IPS DF 6.9 (cell line): ENCODE data around the gene RPL19.

Experiments used
- DNase-seq: peaks from one replicate; pipeline ENCODE4 v3.0.0-alpha.2; 2013; ENCODE audit warnings: low read depth, low spot score
- H3K27ac ChIP-seq: one replicate; pipeline ENCODE4 v1.5.1; 2013; ENCODE audit warnings: low read length, control low read depth
- H3K27me3 ChIP-seq: 2 replicates; pipeline ENCODE4 v1.6.1; 2013; ENCODE audit warnings: mild to moderate bottlenecking, low read length; ENCODE audit not compliant: control insufficient read depth, insufficient read depth
- H3K36me3 ChIP-seq: 2 replicates; pipeline ENCODE4 v1.6.1; 2013; ENCODE audit warnings: low read length; ENCODE audit not compliant: control insufficient read depth, insufficient read depth
- H3K4me1 ChIP-seq: 2 replicates; pipeline ENCODE4 v1.6.1; 2013; ENCODE audit warnings: low read length; ENCODE audit not compliant: control insufficient read depth, insufficient read depth
- H3K4me3 ChIP-seq: 2 replicates; pipeline ENCODE4 v1.5.1; 2013; ENCODE audit warnings: mild to moderate bottlenecking, low read length
- H3K9me3 ChIP-seq: 2 replicates; pipeline ENCODE4 v1.6.1; 2013; ENCODE audit warnings: low read length, inconsistent platforms; ENCODE audit not compliant: control insufficient read depth, insufficient read depth
- WGBS: extraction: QIAGEN DNeasy Blood & Tissue Kit; methylation state at CpG from one replicate; pipeline ENCODE4 v1.1.7; 2013; ENCODE audit warnings: mixed read lengths, missing lambda C conversion rate; ENCODE audit not compliant: insufficient read length, insufficient coverage; 5-methylcytosine and 5-hydroxymethylcytosine counted together

Gene RPL19

DNA sequence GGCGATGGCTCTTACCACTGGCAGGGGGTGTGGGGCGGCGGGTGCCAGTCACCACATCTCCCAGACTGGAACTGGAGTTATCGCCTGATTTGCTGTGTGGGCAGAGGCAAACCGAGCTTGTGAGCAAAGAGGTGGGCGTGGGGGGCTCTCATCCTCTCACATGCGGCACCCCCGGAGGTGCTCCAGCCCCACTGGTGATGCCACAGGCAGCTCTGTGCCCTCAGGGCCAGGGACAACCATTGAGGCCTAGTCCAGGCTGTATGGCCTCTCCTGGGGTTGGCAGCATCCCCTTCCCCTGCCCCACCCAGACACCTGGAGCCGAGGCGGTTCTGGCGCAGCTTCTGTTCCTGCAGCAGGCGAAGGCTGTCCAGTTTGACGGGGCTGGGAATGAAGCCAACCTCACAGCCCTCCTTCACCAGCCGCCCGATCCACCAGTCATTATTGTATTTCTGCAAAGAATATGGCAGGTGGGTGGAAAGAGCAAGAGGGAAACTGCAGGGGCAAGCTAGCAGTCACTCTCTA is 13.5 kb upstream of the RPL19 start:
- H3K27ac ChIP-seq: no peak overlapping the region
- peaks cover 38% of the 10 kb centered on the region for H3K36me3 ChIP-seq
- no peaks in the 10 kb centered on the region for H3K9me3 ChIP-seq
- no peak overlapping the region for H3K4me3 ChIP-seq
- no peak for DNase-seq
- no peaks in the 10 kb centered on the region for H3K4me1 ChIP-seq
- no CpG with 5 or more reads among the region's 15 CpGs for WGBS
- no peaks in the 10 kb centered on the region for H3K27me3 ChIP-seq

DNA sequence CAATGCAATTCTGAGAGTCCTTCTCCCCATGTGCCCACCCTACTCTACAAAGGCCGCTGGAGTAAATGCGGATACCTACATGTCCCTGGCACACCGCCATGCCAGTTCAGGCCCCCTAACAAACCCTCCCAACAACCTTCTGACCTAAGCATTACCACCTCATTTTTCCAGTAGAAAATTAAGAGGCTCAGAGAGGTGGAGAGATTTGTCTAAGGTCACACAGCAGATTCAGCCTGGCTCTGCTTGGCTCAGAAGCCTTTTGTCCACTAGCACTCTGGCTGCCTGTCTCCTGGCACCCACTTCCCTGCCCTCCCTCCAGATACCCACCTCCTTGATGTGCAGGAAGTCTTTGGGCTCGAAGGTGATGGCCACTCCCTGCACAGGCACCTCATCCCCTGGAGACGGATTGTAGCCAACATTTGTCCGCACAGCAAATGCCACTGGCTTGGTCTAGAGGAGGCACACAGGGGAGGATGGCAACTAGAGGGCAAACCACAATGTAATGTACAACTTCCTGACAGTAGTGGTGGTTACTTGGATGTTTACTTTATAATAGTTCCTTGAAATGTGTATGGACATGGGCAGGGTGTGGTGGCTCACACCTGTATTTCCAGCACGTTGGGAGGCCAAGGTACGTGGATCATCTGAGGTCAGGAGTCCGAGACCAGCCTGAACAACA is 12.8 kb upstream of the RPL19 start:
- Histone ChIP-seq H3K27ac (no peak overlapping the region), H3K36me3 (peaks cover 42% of the 10 kb centered on the region), H3K27me3 (no peaks in the 10 kb centered on the region), H3K9me3 (no peaks in the 10 kb centered on the region), H3K4me1 (no peaks in the 10 kb centered on the region), H3K4me3 (no peak overlapping the region)
- no peak for DNase-seq
- whole genome bisulfite sequencing: no CpG with 5 or more reads among the region's 9 CpGs

DNA sequence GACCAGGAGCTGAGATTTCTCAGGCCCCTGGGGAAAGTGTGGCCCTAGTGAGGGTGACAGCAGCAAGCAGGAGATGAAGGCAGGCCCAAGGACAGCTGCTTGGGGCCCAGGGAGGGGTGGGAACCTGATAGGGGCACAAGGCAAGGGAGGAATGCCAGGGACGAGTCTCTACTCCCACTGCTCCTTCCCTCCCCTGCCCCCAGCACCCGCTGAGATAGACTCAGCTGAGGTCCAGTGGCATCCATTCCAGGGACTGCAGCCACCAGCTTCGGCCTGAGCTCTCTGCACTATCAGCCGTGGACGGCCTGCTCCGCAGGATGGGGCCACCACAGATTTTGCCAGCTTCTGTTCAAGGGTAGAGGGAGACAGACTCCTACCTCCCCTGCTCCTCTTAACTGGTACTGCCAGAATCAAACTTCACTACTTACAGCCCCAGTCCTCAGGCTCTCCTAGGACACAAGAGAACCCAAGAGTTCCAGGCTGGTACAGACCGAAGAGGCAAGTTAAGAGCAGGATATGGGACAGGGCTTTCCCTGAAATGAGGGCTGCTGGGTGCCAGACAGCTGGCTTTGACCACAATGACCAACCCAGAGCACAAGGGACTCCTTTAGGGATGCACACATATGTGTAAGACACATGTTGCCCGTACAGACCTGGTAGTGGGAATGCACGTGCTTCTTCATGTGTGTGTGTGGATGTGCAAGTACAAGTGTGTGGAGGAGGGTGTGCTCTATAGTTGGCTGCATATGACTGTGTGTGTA is 8.2 kb upstream of the RPL19 start:
- no peak for DNase-seq
- Histone ChIP-seq H3K4me3 (no peak overlapping the region), H3K4me1 (peaks cover 3% of the 10 kb centered on the region), H3K27me3 (no peaks in the 10 kb centered on the region), H3K36me3 (peaks cover 22% of the 10 kb centered on the region), H3K27ac (no peak overlapping the region), H3K9me3 (no peaks in the 10 kb centered on the region)
- no CpG with 5 or more reads among the region's 9 CpGs for WGBS

DNA sequence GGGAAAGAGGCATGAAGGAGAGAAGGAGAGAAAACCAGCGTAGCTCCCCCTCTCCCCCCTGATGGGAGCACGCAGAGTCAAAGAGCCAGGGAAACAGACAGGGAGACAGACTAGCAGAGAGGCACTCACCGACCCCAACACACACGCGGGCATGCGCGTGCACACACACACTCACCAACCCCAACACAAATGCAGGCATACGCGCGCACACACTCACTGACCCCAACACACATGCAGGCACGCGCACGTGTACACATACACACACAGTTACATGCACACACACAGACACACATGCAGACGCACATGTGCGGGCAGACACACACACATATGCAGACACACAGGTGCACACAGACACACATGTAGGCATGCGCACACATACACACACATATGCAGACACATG is 7.2 kb upstream of the RPL19 start:
- Histone ChIP-seq H3K9me3 (no peaks in the 10 kb centered on the region), H3K27me3 (no peaks in the 10 kb centered on the region), H3K4me1 (peaks cover 3% of the 10 kb centered on the region), H3K27ac (no peak overlapping the region), H3K36me3 (peaks cover 16% of the 10 kb centered on the region), H3K4me3 (no peak overlapping the region)
- WGBS: no CpG with 5 or more reads among the region's 16 CpGs
- DNase-seq: no peak

DNA sequence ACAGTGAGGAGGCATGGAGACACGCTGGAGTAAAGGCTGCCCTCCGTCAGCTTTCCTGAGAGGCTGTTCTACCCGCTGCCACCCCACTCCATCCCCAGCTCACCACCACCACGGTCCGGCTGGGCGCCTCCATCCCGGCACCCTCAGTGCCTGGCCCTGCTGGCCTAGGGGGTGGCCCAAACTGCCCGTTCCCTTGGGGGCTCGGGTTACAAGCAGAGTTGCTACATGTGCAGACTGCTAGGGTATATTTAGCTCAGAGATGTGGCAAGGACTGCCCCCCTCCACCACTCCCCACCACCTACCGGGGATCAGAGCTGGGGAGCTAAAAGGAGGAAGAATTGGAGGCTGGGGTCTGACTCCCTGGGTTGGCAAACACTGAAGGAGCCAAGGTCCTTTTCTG is 6.7 kb upstream of the RPL19 start:
- no peak overlapping the region for H3K4me3 ChIP-seq
- H3K9me3 ChIP-seq: no peaks in the 10 kb centered on the region
- peaks cover 3% of the 10 kb centered on the region for H3K4me1 ChIP-seq
- peaks cover 16% of the 10 kb centered on the region for H3K36me3 ChIP-seq
- no peak overlapping the region for H3K27ac ChIP-seq
- WGBS: no CpG with 5 or more reads among the region's 10 CpGs
- no peak for DNase-seq
- H3K27me3 ChIP-seq: no peaks in the 10 kb centered on the region

DNA sequence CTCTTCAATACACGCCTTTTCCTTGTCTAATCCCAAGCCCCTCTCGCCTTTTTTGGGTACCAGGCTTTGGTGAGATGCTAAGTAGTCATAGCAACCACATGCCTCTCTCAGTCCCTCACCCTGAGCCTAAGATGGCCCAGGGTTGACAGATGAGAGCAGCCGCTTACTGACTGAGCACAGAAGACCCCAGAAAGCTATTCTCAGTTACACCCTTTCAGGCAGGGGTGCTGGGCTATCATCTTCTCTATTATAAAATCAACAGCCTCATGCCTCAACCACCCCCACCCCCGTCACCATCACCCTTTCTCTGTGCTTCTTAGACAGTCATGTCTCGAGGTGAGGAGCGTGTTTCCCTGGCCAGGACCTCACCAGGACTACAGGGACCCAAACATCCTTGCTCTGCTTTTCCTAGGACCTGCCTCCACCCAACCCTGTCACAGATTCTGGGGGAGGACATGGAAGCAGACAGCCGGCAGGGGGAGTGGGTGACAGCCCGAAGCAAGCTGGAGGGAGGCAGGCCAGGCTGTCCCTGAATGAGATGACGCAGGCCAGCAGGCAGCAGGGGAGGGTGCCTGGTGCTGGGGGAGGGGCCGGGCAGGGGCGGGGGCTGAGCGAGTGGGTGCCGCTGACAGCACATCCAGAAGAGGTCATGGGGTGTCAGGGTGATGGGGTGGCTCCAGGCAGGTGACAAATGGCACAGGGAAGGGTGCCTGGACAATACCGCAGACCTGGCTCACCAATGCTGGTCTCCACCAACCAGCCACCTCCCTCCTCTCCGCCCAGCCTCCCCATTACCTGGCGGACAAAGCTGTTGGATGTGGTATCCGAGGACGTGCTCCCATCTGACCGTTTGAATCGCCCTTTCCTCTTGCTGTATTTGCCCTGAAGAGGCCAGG is 5.7 kb upstream of the RPL19 start:
- H3K4me1 ChIP-seq: peaks cover 3% of the 10 kb centered on the region
- no peak for DNase-seq
- H3K27me3 ChIP-seq: no peaks in the 10 kb centered on the region
- H3K36me3 ChIP-seq: peaks cover 16% of the 10 kb centered on the region
- WGBS: no CpG with 5 or more reads among the region's 20 CpGs
- H3K27ac ChIP-seq: no peak overlapping the region
- H3K4me3 ChIP-seq: no peak overlapping the region; the same call in 1 of the 2 replicates
- H3K9me3 ChIP-seq: no peaks in the 10 kb centered on the region

DNA sequence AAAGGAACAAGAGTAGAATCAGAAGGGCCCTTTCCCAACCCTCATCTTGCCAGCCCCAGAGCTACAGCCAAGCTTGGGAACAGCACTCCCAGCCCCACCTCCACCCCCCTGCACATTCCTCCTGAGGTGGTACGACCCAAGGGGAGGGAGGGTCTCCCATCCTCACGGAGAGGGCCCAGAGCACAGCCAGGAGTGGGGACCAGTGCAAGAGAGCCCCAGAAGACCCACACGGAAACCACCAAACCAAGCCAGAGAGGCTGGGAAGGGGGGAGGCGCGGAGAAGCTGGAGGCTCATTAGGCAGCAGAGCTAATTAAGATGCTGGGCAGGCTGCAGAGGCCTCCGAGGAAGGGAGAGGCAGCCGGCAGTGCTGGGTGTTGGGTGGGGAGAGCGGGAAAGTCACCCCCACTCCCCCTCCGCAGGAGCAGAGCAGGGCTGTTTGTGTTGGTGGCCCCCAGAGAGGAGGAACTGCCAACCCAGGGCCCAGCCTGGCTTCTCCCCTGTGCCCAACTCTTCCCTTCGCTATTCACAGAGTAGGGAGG is 5.0 kb upstream of the RPL19 start:
- DNase-seq: no peak
- Histone ChIP-seq H3K4me3 (no peak overlapping the region; the same call in 1 of the 2 replicates), H3K4me1 (peaks cover 3% of the 10 kb centered on the region), H3K27ac (no peak overlapping the region), H3K27me3 (no peaks in the 10 kb centered on the region), H3K9me3 (no peaks in the 10 kb centered on the region), H3K36me3 (peaks cover 16% of the 10 kb centered on the region)
- WGBS: no CpG with 5 or more reads among the region's 10 CpGs

DNA sequence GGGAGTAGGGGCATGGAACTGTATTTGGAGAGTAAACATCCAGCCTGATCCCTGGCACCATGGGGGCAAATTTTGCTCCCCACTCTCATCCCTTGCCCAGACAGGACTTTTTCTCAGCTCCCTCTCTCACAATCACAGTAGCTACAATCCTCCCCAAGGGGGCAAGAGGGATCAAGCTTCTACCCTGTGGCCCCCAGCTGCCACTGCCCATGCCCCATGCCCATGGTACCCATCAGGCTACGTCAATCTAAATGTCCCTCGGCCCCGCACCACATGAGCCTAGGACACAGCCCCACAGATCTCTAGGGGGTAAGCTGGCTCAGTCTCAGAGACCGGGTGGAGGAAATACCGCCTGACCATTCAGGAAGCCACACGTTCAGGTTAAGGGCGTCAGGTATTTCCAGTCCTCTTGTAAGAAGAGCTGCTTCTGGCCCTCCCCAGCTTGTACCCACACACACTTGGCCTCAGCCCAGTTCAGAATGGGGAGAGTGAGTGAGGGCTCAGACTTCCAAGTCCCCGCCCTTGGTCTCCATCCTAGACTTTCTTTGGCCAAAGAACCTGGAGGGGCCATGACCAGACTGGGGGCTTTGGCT is 4.4 kb upstream of the RPL19 start:
- Histone ChIP-seq H3K4me1 (peaks cover 3% of the 10 kb centered on the region), H3K9me3 (no peaks in the 10 kb centered on the region), H3K4me3 (no peak overlapping the region), H3K27me3 (no peaks in the 10 kb centered on the region), H3K27ac (no peak overlapping the region), H3K36me3 (peaks cover 16% of the 10 kb centered on the region)
- DNase-seq: no peak
- no CpG with 5 or more reads among the region's 8 CpGs for WGBS

DNA sequence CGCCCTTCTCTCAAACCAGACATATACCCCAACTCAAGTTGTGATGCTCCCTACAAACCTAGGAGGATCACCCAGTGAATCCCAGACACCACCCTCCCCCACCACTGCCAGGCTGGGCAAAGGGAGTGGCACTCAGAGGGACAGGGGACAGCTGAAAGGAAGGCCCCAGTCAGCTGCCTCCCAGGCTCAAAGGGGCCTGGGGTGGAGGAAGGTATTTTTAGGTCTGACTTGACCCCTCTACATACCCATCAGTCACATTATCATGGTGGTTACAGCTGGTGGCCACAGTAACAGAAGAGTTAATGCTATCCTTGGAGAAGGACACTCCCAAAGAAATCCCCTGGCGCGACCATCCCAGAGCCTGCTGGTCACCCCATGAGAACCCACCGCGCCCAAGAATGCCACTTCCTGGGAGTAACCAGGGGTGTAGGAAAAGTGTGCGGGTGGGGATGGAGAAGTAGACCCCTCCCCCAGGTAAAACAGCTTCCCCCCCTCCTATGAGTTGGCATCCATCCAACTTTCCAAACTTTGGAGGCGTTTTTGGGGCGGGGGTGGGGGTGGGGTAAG is 3.8 kb upstream of the RPL19 start:
- Histone ChIP-seq H3K27me3 (no peaks in the 10 kb centered on the region), H3K4me1 (peaks cover 3% of the 10 kb centered on the region), H3K9me3 (no peaks in the 10 kb centered on the region), H3K4me3 (peak overlapping the region; percentile 71; the same call in 1 of the 2 replicates), H3K27ac (no peak overlapping the region), H3K36me3 (peaks cover 17% of the 10 kb centered on the region)
- no peak for DNase-seq
- WGBS: no CpG with 5 or more reads among the region's 8 CpGs
